Right renal pelvis (tissue), 4 donors: ENCODE data around the gene RNU6-8. TPM values are rescaled to one million over a fixed set of nuclear protein-coding genes. Genes with fewer than 3 reads are reported as not detected.

Source experiments
- DNase-seq, 4 donors: peaks; one replicate each; pipeline ENCODE4 v3.0.0-alpha.2; 2013; ENCODE audit warnings: low read depth in 4 of 4, low spot score in 3 of 4, missing footprints in 1 of 4
- polyA plus RNA-seq, 4 donors: library from polyadenylated mRNA; unstranded; fragments of 120-200 nt; gene quantifications; one replicate each; pipeline ENCODE4 v1.2.1, GENCODE V29; 2013; ENCODE audit not compliant: insufficient read length in 4 of 4

The RNU6-8 gene
- polyA plus RNA-seq = not detected

- peak; percentile 79 to 84 (median 82) for DNase-seq
These were observed at the start of gene RNU6-8 for GRCh38 chr14:32202998-32203882. TSS of gene RNU6-8 (minus strand) at chr14:32203269.

GRCh38 chr14:32252030-32252670, 49.1 kb upstream of the RNU6-8 start:
- peak; percentile 39 to 68 (median 54) for DNase-seq

GRCh38 chr14:32251530-32251929, 48.5 kb upstream of the RNU6-8 start:
- DNase-seq = no peak

GRCh38 chr14:32250681-32251080, 47.6 kb upstream of the RNU6-8 start:
- no peak for DNase-seq

- no peak for DNase-seq
These were observed 46.7 kb upstream of the RNU6-8 start for GRCh38 chr14:32249780-32250179.

GRCh38 chr14:32249371-32249770, 46.3 kb upstream of the RNU6-8 start:
- no peak for DNase-seq

GRCh38 chr14:32246751-32247150, 43.7 kb upstream of the RNU6-8 start:
- no peak for DNase-seq

- DNase-seq = no peak
These were observed 41.3 kb upstream of the RNU6-8 start for GRCh38 chr14:32244404-32244803.

- no peak for DNase-seq
These were observed 30.2 kb upstream of the RNU6-8 start for GRCh38 chr14:32233260-32233659.

- DNase-seq = no peak
These were observed 29.4 kb upstream of the RNU6-8 start for GRCh38 chr14:32232481-32232880.

- no peak for DNase-seq
These were observed 27.7 kb upstream of the RNU6-8 start for GRCh38 chr14:32230695-32231280.

- no peak for DNase-seq
These were observed 27.1 kb upstream of the RNU6-8 start for GRCh38 chr14:32230181-32230580.

GRCh38 chr14:32226056-32226455, 23.0 kb upstream of the RNU6-8 start:
- no peak for DNase-seq

GRCh38 chr14:32225378-32225920, 22.4 kb upstream of the RNU6-8 start:
- DNase-seq = no peak

GRCh38 chr14:32224737-32225377, 21.8 kb upstream of the RNU6-8 start:
- no peak for DNase-seq

GRCh38 chr14:32217301-32217700, 14.2 kb upstream of the RNU6-8 start:
- DNase-seq = no peak

- DNase-seq = no peak
These were observed 9.8 kb upstream of the RNU6-8 start for GRCh38 chr14:32212833-32213232.

- no peak for DNase-seq
These were observed 8.0 kb upstream of the RNU6-8 start for GRCh38 chr14:32211068-32211404.

- no peak for DNase-seq
These were observed 6.4 kb upstream of the RNU6-8 start for GRCh38 chr14:32209471-32209870.

GRCh38 chr14:32208490-32208889, 5.4 kb upstream of the RNU6-8 start:
- DNase-seq = no peak

- DNase-seq = no peak
These were observed 3.5 kb upstream of the RNU6-8 start for GRCh38 chr14:32206552-32206951.
